ENCODE data around the gene USH1G. TPM values are rescaled to one million over a fixed set of nuclear protein-coding genes. Genes with fewer than 3 reads are reported as not detected.
A peak's percentile ranks its signal among the peaks of the same experiment; 100 is the strongest.

The USH1G gene
- total and polyA plus RNA-seq, 2 of the 13 experiments (the other 11 are each of a cell fraction or from before 2014, with no cell fraction given), result 0.04 TPM; not detected in 1

GRCh38 chr17:74923538-74924249, 639 bp upstream of the USH1G start (continued):
- TF ChIP-seq THRA (CRISPR knock-in tag; IDR thresholded peaks at IDR 0.05; ENCODE audit: borderline replicate concordance) (peak; percentile 59; the same call in 1 of the 2 replicates), FOXO1 (CRISPR knock-in tag; IDR thresholded peaks at IDR 0.05) (0 out of 2 replicates have a peak, but pooled peaks have one; percentile 38), NONO (IDR thresholded peaks at IDR 0.05) (no peak), NONO (CRISPR knock-in tag; conservative IDR thresholded peaks at IDR 0.05) (peak; percentile 78), RAD51 (IDR thresholded peaks at IDR 0.05; ENCODE audit: borderline replicate concordance) (no peak), MAFG (CRISPR knock-in tag; IDR thresholded peaks at IDR 0.05) (no peak), SALL1 (CRISPR knock-in tag; IDR thresholded peaks at IDR 0.05) (peak; percentile 84), RXRB (CRISPR knock-in tag; IDR thresholded peaks at IDR 0.05; ENCODE audit: borderline replicate concordance) (no peak), POGK (CRISPR knock-in tag; conservative IDR thresholded peaks at IDR 0.05) (peak; percentile 54; the same call in 1 of the 2 replicates), REXO4 (CRISPR knock-in tag; IDR thresholded peaks at IDR 0.05; ENCODE audit: borderline replicate concordance) (0 out of 2 replicates have a peak, but pooled peaks have one; percentile 81), ZHX1 (CRISPR knock-in tag; IDR thresholded peaks at IDR 0.05; ENCODE audit: low read depth) (peak; percentile 55; the same call in 1 of the 2 replicates), ZBTB49 (CRISPR knock-in tag; IDR thresholded peaks at IDR 0.05; ENCODE audit: borderline replicate concordance) (0 out of 2 replicates have a peak, but pooled peaks have one; percentile 61), ZNF276 (CRISPR knock-in tag; IDR thresholded peaks at IDR 0.05; ENCODE audit: low read depth) (0 out of 2 replicates have a peak, but pooled peaks have one; percentile 29), AHR (CRISPR knock-in tag; IDR thresholded peaks at IDR 0.05) (0 out of 2 replicates have a peak, but pooled peaks have one; percentile 54), NBN (conservative IDR thresholded peaks at IDR 0.05) (no peak), NR2F6 (IDR thresholded peaks at IDR 0.05) (no peak), NR2F6 (CRISPR knock-in tag; IDR thresholded peaks at IDR 0.05) (no peak), LBX2 (CRISPR knock-in tag; IDR thresholded peaks at IDR 0.05; ENCODE audit: borderline replicate concordance) (peak; percentile 78; the same call in 1 of the 2 replicates), ZNF746 (CRISPR knock-in tag; IDR thresholded peaks at IDR 0.05) (0 out of 2 replicates have a peak, but pooled peaks have one; percentile 29)

All from HepG2 (cell line).